IPS-18c (cell line): Measurements from ENCODE around the gene RMDN2.
"Not testable (repeated sequence)": the region's sequence is repeated elsewhere in the genome, so short reads cannot be mapped to it uniquely, and the experiment has no call there.

ENCODE experiments used
- H3K4me3 ChIP-seq: 2 replicates; pipeline ENCODE4 v1.7.0; 2013; ENCODE audit warnings: low read depth, mild to moderate bottlenecking, low read length, moderate library complexity; ENCODE audit not compliant: insufficient read depth
- H3K9me3 ChIP-seq: one replicate; pipeline ENCODE4 v1.6.1; 2013; ENCODE audit warnings: mild to moderate bottlenecking, low read length, moderate library complexity; ENCODE audit not compliant: control insufficient read depth, insufficient read depth

RMDN2 gene

GRCh38 chr2:37918742-37919186 lies 6.3 kb upstream of the RMDN2 start:
- H3K9me3 ChIP-seq = no peaks in the 10 kb centered on the region
- no peak overlapping the region for H3K4me3 ChIP-seq

GRCh38 chr2:37919631-37920032 lies 5.5 kb upstream of the RMDN2 start:
- no peaks in the 10 kb centered on the region for H3K9me3 ChIP-seq
- no peak overlapping the region for H3K4me3 ChIP-seq

DNA sequence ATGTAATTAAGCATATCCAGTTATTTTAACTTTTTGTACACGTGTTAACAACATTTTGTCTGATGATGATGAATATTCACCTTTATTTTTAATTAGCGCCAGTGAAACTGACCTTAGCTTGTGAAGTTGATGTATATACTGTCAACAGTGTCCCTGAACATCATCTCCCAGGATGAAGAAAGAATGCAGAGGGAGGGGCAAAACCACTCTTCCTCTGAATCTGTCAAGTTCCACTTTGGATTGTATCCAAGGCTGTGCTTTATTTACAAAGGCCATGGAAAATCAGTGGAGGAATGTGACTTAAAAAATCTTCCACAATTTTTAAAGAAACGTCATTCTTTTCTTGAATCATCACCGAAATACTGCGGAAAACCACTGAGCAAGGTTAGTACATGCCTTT lies 4.5 kb upstream of the RMDN2 start:
- peaks cover 3% of the 10 kb centered on the region for H3K9me3 ChIP-seq
- H3K4me3 ChIP-seq = no peak overlapping the region

DNA sequence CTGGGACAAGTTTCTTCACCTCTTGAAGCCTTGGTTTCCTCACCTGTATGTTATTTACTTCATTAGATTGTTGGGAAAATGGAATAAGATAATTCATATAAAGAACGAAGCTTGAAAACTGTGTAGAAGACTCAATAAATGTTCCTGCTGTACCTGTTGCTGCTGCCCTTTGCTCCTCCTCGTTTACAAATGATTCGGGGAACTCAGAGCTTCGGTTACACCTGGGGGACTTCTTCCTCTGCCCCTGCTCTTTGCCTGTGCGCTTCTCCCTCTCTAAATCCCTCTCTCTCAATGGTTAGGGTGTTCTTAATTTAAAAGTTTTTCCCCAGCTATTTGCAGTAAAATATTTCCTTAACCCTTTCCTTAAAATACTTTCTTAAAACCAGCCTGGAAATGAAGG lies 3.3 kb upstream of the RMDN2 start:
- peaks cover 4% of the 10 kb centered on the region for H3K9me3 ChIP-seq

GRCh38 chr2:37923308-37924055 lies 1.6 kb upstream of the RMDN2 start:
- Histone ChIP-seq H3K4me3 (no peak overlapping the region), H3K9me3 (peaks cover 4% of the 10 kb centered on the region)

More for the DNA sequence above, 3.3 kb upstream of the RMDN2 start:
- no peak overlapping the region for H3K4me3 ChIP-seq

GRCh38 chr2:37926635-37927034 lies 1.5 kb downstream of the RMDN2 start:
- H3K4me3 ChIP-seq = no peak overlapping the region

DNA sequence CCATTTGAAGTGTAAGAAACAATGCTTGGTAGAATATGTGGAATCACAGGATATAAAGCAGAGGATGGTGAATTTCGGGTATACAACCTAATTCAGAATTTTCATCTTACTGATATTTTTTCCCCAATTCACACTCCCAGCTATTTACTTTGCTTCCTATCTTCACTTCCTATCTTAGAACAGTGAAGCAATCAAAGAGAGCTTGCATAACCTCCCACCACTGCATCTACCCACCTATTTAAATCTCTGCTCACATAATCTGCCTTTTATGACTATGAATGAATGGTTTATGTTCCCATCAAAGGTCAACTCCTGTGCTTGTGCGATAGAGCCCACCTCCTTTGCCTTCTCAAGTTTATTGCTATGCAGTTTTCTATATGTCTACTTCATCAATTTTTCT lies 3.3 kb downstream of the RMDN2 start:
- peaks cover 4% of the 10 kb centered on the region for H3K9me3 ChIP-seq

More at GRCh38 chr2:37926635-37927034, 1.5 kb downstream of the RMDN2 start:
- peaks cover 4% of the 10 kb centered on the region for H3K9me3 ChIP-seq

GRCh38 chr2:37930392-37930791 lies 5.3 kb downstream of the RMDN2 start:
- H3K9me3 ChIP-seq, H3K4me3 ChIP-seq: not testable (repeated sequence)

More for the DNA sequence above, 3.3 kb downstream of the RMDN2 start:
- H3K4me3 ChIP-seq = no peak overlapping the region

DNA sequence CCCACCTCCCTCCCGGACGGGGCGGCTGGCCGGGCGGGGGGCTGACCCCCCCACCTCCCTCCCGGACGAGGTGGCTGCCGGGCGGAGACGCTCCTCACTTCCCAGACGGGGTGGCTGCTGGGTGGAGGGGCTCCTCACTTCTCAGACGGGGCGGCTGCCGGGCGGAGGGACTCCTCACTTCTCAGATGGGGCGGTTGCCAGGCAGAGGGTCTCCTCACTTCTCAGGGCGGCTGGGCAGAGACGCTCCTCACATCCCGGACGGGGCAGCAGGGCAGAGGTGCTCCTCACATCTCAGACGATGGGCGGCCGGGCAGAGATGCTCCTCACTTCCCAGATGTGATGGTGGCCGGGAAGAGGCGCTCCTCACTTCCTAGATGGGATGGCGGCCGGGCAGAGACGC lies 7.8 kb downstream of the RMDN2 start:
- H3K9me3 ChIP-seq, H3K4me3 ChIP-seq: not testable (repeated sequence)

GRCh38 chr2:37934591-37935513 lies 9.8 kb downstream of the RMDN2 start:
- H3K4me3 ChIP-seq = no peak overlapping the region
- H3K9me3 ChIP-seq = no peaks in the 10 kb centered on the region

DNA sequence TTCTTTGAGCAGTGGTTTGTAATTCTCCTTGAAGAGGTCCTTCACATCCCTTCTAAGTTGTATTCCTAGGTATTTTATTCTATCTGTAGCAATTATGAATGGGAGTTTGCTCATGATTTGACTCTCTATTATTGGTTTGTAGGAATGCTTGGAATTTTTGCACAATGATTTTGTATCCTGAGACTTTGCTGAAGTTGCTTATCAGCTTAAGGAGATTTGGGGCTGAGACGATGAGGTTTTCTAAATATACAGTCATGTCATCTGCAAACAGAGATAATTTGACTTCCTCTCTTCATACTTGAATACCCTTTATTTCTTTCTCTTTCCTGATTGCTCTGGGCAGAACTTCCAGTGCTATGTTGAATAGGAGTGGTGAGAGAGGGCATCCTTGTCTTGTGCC lies 12.5 kb downstream of the RMDN2 start:
- H3K9me3 ChIP-seq, H3K4me3 ChIP-seq: not testable (repeated sequence)

DNA sequence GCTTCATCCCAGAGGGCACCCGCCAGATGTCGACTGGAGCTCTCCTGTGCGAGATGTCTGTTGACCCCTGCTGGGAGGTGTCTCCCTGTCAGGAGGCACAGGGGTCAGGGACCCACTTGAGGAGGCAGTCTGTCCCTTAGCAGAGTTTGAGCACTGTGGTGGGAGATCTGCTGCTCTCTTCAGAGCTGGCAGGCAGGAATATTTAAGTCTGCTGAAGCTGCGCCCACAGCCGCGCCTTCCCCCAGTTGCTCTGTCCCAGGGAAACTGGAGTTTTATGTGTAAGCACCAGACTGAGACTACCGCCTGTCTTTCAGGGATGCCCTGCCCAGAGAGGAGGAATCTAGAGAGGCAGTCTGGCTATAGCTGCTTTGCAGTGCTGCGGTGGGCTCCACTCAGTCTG lies 16.2 kb downstream of the RMDN2 start:
- H3K4me3 ChIP-seq, H3K9me3 ChIP-seq: not testable (repeated sequence)

DNA sequence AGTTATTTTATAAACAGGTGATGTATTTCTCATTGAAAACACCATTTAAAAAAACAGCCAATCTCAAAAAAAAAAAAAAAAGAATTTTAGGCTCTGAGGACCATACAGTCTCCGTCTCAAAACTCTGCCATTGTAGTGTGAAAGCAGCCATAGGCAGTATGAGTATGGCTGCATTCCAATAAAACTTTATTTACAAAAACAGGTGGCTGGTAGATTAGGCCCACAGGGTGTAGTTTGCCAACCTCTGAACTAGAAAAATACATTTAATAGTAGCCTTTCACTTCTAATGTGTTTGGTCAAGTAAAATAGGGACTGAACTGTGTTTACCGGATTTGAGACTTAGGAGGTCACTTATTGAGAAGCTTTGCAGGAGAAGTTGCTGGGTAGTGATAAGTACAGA lies 19.2 kb downstream of the RMDN2 start:
- Histone ChIP-seq H3K4me3 (no peak overlapping the region), H3K9me3 (peaks cover 4% of the 10 kb centered on the region)

DNA sequence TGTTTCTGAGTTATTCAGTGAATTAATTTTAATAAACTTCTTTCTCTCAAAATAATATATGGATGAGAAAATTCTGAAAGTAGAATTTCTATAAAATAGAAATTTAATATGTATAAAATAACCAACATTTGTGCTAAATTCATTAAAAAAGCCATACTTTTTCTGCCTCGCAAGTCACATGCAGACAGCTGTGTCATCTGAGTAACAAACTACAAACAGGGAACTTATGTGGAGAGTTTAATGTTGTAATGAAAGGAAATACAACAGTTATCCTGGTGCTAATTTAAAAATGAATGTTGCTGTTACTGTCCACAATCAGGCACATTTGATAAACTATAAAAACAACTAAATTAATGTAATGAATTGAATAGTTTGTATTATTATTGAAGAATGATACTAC lies 22.2 kb downstream of the RMDN2 start:
- H3K4me3 ChIP-seq = no peak overlapping the region
- H3K9me3 ChIP-seq = peaks cover 4% of the 10 kb centered on the region

- not testable (repeated sequence) for H3K9me3 ChIP-seq, H3K4me3 ChIP-seq
Measured at GRCh38 chr2:37962018-37962739, 37.1 kb downstream of the RMDN2 start.

DNA sequence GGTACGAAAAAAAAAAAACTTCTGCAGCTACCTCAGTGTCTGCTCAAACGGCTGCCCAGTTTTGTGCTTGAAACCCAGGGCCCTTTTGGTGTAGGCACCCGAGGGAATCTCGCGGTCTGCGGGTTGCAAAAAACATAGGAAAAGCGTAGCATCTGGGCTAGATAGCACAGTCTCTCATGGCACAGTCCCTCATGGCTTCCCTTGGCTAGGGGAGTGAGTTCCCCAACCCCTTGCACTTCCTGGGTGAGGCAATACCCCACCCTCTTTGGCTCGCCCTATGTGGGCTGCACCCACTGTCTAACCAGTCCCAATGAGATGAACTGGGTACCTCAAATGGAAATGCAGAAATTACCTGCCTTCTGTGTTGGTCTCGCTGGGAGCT lies 37.6 kb downstream of the RMDN2 start:
- not testable (repeated sequence) for H3K4me3 ChIP-seq, H3K9me3 ChIP-seq

DNA sequence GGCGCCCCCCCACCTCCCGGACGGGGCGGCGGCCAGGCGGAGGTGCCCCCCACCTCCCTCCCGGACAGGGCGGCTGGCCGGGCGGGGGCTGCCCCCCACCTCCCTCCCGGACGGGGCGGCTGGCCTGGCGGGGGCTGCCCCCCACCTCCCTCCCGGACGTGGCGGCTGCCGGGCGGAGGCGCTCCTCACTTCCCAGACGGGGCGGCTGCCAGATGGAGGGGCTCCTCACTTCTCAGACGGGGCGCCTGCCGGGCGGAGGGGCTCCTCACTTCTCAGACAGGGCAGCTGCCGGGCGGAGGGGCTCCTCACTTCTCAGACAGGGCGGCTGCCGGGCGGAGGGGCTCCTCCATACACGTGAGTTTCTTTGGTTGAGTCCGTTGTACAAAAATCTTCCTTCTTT lies 38.8 kb downstream of the RMDN2 start:
- not testable (repeated sequence) for H3K4me3 ChIP-seq, H3K9me3 ChIP-seq

GRCh38 chr2:37966326-37966725 lies 41.2 kb downstream of the RMDN2 start:
- Histone ChIP-seq H3K4me3 (no peak overlapping the region), H3K9me3 (no peaks in the 10 kb centered on the region)
